Epidermal melanocyte (primary cell): ENCODE results near the gene RNPS1.
A peak's percentile ranks its signal among the peaks of the same experiment; 100 is the strongest.

Source experiments
- DNase-seq: peaks from one replicate; pipeline ENCODE4 v3.0.0; 2011; ENCODE audit warnings: low spot score; ENCODE audit not compliant: insufficient read length

Gene RNPS1

GRCh38 chr16:2213817-2214718, 53.9 kb downstream of the RNPS1 start:
- DNase-seq, result no peak

- DNase-seq, result no peak
These were observed 55.3 kb downstream of the RNPS1 start for GRCh38 chr16:2212362-2213324.

DNA sequence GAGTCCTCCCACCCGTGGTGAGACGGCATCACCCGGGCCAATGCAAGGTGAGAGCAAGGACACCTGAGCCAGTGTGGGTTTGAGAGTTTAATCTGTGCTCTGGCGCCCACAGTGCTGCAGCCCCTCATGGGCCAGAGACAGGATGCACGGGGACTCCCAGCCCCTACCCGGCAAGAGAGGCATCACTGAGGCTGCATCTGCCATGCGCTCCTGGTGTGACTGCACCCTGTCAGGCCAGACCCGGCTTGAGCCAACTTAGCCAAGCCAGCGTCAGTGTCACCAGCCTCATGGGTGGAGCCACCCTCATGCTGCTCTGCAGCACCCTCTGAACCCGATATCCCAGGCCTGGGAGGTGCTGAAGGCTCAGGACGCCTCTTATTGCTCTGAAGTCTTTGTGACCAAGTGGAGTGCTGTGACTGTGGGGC, 56.0 kb downstream of the RNPS1 start:
- no peak for DNase-seq

DNA sequence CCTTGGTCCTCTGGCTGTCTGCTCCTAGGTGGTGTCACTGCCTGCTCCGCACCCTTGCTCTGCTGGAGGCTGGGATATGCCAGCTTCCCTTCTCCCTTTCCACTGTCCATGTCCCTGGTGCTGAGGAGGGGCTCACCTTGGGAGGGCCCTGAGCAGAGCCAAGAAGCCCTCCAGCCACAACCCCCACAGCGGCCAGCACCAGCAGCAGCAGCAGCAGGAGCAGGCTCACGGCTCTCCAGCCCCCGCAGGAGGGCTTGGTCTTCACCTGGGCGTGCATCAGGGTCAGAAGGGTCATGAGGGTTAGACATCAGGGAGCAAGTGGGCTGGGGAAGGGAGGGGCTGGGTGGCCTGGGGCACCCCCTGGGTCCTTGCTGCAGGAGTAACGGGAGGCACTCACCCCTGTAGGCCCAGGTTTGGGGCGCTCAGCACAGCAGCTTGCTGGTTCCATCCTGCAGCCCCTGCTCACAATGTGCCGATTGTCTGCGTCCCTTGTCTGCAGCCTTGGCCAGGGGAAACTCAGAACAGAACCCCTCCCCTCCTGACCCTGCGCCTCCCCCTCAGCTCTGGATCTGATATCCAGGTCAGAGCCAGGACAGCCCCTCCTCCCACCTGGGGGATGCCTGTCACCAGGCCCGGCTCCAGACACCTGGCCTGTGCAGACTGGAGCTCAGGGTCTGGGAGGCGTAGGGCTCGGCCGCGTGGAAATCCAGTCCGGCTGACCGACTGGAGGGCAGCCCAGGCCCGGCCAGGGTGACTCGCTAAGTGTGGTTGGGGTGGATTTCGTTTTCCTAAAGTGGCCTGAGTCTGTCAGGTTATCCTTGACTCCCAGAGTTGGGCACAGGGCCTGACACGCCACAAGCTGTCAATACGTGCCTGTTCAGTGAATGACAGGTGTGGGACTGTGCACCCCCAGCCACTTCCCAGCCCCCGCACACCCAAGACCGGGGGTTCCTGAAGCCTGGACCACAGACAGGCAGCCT, 57.2 kb downstream of the RNPS1 start, which contains the start of gene BRICD5:
TSS of gene BRICD5 (minus strand) at position 478 of the 980 bp plus-strand sequence. CDS start at position 448, 30 bp downstream.
- DNase-seq, result no peak

- DNase-seq, result no peak
These were observed 58.0 kb downstream of the RNPS1 start for GRCh38 chr16:2210009-2210332.

DNA sequence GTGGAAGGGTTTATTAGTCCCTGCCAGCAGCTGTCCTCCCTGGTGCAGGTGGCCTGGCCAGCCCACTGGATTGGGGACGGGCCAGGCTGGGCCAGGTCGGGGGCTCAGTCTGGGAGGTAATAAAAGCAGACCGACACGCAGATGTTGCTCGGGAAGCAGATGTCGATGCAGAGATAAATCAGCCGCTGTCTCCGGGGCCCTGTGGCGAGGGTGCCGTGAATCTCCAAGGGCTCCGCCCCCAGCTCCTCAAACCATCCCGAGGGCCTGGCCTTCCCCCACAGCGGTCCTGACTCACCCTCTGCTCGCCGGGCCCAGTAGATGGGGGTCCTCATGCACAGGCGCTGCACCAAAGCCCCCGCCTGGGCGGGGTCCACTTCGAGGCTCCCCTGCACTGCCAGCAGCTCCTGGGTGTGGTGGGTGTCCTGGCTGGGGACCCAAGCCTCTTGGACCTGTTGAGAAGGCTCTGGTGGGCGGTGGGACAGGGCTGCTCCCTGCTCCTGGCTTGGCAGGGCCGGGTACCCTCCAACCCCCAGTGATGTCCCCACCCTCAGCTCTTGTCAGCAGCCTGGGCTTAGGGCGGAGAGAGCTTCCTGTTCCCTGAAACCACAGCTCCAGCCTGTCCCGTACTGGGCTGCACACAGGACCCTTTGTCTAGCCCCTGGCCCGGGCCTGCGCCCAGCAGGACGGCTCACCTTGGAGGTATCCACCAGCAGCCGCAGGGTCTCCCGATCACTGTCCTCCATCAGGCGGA, 58.5 kb downstream of the RNPS1 start:
- no peak for DNase-seq

DNA sequence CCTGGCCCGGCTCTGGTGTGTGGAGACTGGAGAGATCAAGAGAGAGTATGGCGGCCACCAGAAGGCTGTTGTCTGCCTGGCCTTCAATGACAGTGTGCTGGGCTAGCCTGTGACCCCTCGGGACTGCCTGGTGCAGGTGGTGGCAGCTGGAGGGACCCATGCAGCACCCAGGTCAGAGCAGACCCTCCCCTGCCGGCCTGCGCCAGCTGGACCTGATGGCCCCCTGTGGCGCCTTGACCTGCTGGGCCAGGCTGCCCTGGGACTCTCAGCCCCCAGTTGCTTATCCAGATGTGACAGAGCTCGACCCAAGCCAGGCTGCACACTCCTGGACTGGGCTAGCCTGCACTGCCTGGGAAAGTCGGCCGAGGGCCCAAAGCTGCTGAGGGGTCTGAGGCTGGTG, 59.2 kb downstream of the RNPS1 start:
- no peak for DNase-seq

GRCh38 chr16:2208308-2208707, 59.6 kb downstream of the RNPS1 start:
- DNase-seq, result no peak

DNA sequence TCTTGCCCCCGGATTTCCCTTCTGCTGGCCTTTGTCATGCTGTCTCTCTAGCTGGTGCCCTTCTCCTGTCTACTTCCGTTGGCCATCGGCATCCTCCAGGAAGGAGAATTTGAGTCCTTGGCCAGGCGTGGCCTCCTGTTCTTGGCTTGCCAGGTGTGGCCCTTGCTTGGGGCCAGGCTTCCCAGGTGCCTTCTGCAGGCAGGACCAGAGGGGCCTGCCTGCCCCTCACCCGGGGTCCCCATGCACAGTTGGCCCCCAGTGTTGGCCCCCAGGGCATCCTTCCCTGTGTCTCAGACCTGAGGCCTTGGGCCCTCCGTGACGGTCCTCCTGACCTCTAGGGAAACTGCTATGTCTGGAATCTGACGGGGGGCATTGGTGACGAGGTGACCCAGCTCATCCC, 60.1 kb downstream of the RNPS1 start:
- no peak for DNase-seq

DNA sequence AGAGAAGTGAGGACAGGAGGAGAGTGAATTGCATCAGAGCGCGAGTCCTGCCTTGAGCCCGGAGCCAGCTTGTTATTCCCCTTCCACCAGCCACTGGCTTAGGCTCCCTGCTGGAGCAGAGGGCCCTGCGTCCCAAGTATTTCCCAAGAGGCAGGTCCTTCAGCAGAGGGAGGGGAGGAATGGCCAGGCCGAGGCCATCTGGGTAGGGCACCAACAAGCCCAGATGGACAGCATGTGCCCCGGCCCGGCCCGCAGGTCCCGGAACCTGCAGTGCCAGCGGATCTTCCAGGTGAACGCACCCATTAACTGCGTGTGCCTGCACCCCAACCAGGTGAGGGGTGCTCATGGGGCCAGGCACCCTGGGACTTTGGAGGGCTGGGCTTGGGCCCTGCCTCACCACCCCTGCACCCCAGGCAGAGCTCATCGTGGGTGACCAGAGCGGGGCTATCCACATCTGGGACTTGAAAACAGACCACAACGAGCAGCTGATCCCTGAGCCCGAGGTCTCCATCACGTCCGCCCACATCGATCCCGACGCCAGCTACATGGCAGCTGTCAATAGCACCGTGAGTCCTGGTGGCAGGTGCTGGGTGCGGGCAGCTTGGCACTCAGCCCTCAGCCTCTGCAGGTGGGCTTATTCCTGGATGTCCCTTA, 61.0 kb downstream of the RNPS1 start:
- no peak for DNase-seq

- no peak for DNase-seq
These were observed 61.5 kb downstream of the RNPS1 start for GRCh38 chr16:2206420-2206779.

DNA sequence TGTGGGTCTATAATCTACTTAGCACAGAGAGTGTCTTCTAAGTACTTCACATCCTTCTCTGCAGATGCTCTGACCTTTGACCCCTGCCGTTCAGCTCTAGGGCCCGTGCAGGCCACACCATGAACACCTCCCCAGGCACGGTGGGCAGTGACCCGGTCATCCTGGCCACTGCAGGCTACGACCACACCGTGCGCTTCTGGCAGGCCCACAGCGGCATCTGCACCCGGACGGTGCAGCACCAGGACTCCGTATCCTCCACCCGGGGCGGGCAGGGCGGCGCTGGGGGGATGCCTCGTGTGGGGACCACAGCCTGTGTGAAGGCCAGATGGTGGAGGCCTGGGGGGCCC, 62.0 kb downstream of the RNPS1 start:
- no peak for DNase-seq

DNA sequence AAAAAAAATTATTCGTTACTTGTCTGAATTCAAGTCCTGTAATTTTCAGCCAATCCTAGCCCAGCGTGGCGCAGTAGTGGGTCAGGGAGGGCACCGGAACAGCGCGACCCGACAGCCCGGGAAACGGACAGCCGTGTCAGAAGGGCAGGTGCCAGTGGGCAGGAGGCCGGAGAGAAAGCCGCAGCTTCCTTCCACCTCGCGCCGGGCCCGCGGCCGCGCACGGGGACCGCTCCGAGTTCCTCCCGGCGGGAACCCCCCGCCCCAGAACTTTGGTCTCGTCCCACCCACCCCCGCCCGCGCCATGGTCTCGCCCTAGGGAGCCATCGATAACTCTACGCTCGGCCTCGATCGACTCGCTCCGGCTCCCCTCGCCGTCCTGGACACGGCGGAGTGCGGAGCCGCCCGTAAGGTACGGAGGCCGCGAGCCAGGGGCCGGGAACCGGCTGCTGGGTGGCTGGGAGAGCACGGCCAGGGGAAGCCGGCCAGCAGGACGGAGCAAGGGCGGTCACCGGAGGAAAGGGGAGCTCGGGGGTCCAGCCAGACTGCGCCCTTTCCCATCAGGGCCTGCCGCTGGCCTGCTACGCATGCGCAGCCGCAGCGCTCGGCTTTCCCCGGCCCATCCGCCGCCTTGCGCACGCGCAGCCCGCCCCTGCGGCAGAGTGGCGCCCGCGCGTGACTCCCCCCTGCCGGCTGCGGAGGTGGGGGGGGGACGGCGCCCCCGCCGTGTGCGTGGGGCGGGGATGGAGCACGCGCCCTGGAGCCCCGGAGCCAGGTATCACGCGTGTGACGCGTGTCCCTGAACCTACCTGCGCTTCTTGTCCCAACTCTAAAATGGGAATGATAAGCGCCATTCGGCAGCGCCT, 62.6 kb downstream of the RNPS1 start, which contains the start of gene MLST8:
TSS of gene MLST8 (plus strand) at position 351 of the 863 bp plus-strand sequence. CDS start 632 bp downstream, outside the sequence.
- peak; percentile 99 for DNase-seq

GRCh38 chr16:2204416-2205103, 63.4 kb downstream of the RNPS1 start:
- DNase-seq, result no peak
